ENCODE results near the gene DLG2.

DLG2 gene

DNA sequence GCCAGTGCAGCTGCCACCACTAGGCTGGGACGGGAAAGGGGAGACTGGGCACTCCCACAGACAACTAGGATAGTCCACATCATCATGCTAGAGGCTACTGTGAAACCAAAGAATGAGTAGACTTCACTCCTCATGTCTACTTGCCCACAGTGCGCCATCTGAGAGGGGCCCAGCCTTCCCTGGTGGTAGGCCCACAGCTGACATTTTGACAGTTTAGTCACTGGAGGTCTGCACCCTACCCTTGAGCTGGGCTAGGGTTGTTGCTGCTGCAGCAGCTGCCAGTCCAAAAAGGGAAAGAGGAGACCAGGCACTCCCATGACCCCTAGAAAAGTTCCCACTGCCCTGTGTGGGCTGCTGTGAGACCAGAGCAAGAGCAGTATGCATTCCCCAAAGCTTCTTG lies 141.2 kb downstream of the DLG2 start:
- TF ChIP-seq ZBTB7A (IDR thresholded peaks at IDR 0.05; ENCODE audit: low read depth) (no peak), YY1 (IDR thresholded peaks at IDR 0.05; ENCODE audit: low read depth) (no peak), NFIC (IDR thresholded peaks at IDR 0.05) (no peak), TCF12 (IDR thresholded peaks at IDR 0.05; ENCODE audit: low read depth) (no peak), CREB1 (IDR thresholded peaks at IDR 0.05; ENCODE audit: low read depth) (no peak), CEBPB (IDR thresholded peaks at IDR 0.05) (no peak), EP300 (IDR thresholded peaks at IDR 0.05; ENCODE audit: borderline replicate concordance) (no peak), TAF1 (IDR thresholded peaks at IDR 0.05; ENCODE audit: low read depth) (no peak), TEAD4 (IDR thresholded peaks at IDR 0.05) (no peak), EGR1 (IDR thresholded peaks at IDR 0.05) (no peak), FOXM1 (IDR thresholded peaks at IDR 0.05; ENCODE audit: borderline replicate concordance, low read depth) (no peak)
- TF ChIP-seq, protein P1, sequence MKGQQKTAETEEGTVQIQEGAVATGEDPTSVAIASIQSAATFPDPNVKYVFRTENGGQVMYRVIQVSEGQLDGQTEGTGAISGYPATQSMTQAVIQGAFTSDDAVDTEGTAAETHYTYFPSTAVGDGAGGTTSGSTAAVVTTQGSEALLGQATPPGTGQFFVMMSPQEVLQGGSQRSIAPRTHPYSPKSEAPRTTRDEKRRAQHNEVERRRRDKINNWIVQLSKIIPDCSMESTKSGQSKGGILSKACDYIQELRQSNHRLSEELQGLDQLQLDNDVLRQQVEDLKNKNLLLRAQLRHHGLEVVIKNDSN (IDR thresholded peaks at IDR 0.05), result no peak
- TF ChIP-seq, protein P2, sequence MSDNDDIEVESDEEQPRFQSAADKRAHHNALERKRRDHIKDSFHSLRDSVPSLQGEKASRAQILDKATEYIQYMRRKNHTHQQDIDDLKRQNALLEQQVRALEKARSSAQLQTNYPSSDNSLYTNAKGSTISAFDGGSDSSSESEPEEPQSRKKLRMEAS (IDR thresholded peaks at IDR 0.05), result no peak
- TF ChIP-seq, protein P3, sequence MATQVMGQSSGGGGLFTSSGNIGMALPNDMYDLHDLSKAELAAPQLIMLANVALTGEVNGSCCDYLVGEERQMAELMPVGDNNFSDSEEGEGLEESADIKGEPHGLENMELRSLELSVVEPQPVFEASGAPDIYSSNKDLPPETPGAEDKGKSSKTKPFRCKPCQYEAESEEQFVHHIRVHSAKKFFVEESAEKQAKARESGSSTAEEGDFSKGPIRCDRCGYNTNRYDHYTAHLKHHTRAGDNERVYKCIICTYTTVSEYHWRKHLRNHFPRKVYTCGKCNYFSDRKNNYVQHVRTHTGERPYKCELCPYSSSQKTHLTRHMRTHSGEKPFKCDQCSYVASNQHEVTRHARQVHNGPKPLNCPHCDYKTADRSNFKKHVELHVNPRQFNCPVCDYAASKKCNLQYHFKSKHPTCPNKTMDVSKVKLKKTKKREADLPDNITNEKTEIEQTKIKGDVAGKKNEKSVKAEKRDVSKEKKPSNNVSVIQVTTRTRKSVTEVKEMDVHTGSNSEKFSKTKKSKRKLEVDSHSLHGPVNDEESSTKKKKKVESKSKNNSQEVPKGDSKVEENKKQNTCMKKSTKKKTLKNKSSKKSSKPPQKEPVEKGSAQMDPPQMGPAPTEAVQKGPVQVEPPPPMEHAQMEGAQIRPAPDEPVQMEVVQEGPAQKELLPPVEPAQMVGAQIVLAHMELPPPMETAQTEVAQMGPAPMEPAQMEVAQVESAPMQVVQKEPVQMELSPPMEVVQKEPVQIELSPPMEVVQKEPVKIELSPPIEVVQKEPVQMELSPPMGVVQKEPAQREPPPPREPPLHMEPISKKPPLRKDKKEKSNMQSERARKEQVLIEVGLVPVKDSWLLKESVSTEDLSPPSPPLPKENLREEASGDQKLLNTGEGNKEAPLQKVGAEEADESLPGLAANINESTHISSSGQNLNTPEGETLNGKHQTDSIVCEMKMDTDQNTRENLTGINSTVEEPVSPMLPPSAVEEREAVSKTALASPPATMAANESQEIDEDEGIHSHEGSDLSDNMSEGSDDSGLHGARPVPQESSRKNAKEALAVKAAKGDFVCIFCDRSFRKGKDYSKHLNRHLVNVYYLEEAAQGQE (IDR thresholded peaks at IDR 0.05; ENCODE audit: low read depth), result no peak

DNA sequence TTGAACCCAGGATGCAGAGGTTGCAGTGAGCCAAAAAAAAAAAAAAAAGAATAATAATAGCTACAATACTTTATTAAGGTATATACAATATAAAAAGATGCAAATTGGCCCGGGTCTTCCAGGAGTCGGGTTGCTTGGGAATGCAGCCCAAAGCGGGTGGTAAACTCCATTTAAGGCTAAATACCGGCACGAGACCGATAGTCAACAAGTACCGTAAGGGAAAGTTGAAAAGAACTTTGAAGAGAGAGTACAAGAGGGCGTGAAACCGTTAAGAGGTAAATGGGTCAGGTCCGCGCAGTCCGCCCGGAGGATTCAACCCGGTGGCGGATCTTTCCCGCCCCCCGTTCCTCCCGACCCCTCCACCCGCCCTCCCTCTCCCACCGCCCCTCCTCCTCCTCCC lies 143.3 kb downstream of the DLG2 start:
- no peak for TF ChIP-seq TAF1 (IDR thresholded peaks at IDR 0.05; ENCODE audit: low read depth)

DNA sequence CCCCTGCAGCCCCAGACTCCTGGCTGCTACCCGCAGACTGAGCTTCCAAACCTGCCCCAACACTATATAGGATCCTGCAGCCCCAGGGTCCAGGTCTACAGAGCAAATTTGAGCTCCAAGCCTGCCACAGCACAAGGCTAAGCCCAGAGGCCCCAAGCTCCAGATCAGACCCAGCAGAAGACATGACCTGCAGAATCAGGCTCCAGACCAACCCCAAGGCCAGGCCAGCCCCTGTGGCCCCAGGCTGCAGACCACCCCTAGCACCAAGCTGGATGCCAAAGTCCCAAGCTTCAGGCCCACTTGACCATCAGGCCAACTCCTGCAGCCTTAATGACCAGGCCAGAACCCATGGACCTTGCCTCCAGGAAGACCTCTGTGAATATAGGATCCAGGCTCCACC lies 145.3 kb downstream of the DLG2 start:
- TF ChIP-seq YY1 (IDR thresholded peaks at IDR 0.05; ENCODE audit: low read depth) (no peak), CREB1 (IDR thresholded peaks at IDR 0.05; ENCODE audit: low read depth) (no peak), TEAD4 (IDR thresholded peaks at IDR 0.05) (no peak), ZBTB7A (IDR thresholded peaks at IDR 0.05; ENCODE audit: low read depth) (no peak), NFIC (IDR thresholded peaks at IDR 0.05) (no peak)

DNA sequence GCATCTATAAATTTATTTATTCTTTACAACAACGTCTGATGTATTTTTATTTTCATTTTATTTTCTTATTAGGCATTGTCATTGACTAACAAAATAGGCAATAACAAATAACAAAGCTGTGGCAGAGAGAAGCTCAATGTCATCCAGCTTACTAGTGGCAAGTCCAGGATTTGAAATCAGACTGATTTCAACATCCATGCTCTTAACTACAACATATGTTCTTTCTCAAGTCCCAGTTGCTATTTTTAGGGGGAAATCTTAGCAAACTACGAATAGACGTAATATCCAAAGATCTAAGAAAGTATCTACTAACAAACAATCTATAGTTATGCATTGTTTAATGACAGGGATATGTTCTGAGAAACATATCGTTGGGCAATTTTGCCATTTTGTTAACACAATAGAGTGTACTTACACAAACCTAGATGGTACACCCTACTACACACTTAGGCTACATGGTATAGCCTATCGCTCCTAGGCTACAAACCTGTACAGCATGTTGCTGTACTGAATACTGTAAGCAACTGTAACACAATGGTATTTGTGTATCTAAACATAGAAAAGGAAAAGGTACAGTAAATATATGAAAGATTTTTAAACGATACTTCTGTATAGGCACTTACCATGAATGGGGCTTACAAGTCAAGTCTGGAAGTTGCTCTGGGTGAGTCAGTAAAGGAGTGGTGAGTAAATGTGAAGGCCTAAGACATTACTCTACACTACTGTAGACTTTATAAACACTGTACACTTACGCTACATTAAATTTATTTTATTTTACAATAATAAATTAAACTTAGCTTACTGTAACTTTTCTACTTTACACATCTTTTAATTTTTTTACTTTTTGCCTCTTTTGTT lies 151.3 kb downstream of the DLG2 start:
- TF ChIP-seq, protein P3 (IDR thresholded peaks at IDR 0.05; ENCODE audit: low read depth), result no peak
- TF ChIP-seq TCF12 (IDR thresholded peaks at IDR 0.05; ENCODE audit: low read depth) (no peak), EGR1 (IDR thresholded peaks at IDR 0.05) (no peak), CREB1 (IDR thresholded peaks at IDR 0.05; ENCODE audit: low read depth) (no peak), YY1 (IDR thresholded peaks at IDR 0.05; ENCODE audit: low read depth) (no peak), NFIC (IDR thresholded peaks at IDR 0.05) (no peak), RAD21 (IDR thresholded peaks at IDR 0.05; ENCODE audit: low read depth) (no peak), TAF1 (IDR thresholded peaks at IDR 0.05; ENCODE audit: low read depth) (no peak), ZBTB7A (IDR thresholded peaks at IDR 0.05; ENCODE audit: low read depth) (no peak), FOXM1 (IDR thresholded peaks at IDR 0.05; ENCODE audit: borderline replicate concordance, low read depth) (no peak), EP300 (IDR thresholded peaks at IDR 0.05; ENCODE audit: borderline replicate concordance) (no peak), TEAD4 (IDR thresholded peaks at IDR 0.05) (no peak), CEBPB (IDR thresholded peaks at IDR 0.05) (no peak)
- TF ChIP-seq, protein P2 (IDR thresholded peaks at IDR 0.05), result no peak
- TF ChIP-seq, protein P1 (IDR thresholded peaks at IDR 0.05), result no peak

DNA sequence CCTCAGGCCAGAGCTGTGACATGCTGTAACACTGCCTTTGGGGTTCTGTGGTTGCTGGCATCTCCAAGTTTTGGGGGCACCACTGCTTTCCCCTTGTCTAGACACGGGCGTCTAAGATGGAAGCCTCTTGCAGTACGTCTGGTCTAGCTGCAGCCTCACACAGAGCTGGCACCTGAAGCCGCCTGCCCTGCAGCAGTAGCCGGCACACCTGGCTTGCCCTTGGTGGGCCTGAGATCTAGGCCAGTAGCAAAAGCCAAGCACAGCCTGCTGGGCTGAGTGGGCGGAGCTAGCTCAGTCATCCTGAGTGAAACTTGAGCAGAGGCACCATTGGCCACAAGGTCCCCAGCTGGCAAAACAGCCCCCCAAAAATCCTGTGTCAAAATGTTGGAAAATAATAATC lies 154.2 kb downstream of the DLG2 start:
- TF ChIP-seq CREB1 (IDR thresholded peaks at IDR 0.05; ENCODE audit: low read depth), result no peak
- TF ChIP-seq YY1 (IDR thresholded peaks at IDR 0.05; ENCODE audit: low read depth), result no peak

DNA sequence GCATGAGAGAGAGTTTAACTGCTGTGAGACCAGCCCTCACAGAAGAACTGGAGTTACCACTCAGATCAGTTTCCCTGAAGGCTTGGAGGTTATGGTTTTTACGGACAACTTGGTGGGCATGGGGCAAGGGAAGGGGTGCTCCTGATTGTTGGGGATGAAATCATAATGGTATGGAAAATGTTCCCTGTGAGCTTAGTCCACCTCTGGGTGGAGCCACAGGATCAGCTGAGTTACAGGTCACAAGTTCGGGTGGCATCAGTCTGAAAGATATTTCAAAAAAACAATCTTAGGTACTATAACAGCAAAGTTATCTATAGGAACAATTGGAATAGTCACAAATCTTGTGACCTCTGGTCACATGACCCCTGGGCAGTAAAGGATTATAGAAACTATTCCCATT lies 162.9 kb downstream of the DLG2 start:
- TF ChIP-seq RAD21 (IDR thresholded peaks at IDR 0.05; ENCODE audit: low read depth) (peak; percentile 34; the same call in 1 of the 2 replicates), TEAD4 (IDR thresholded peaks at IDR 0.05) (no peak)
